Lower lobe of right lung (tissue), 2 donors: ENCODE data around the gene RXRB. TPM values are rescaled to one million over a fixed set of nuclear protein-coding genes. Genes with fewer than 3 reads are reported as not detected.

Source experiments
- ATAC-seq, 2 donors: fragments of 200-7000 bp; cut with Tn5 transposase; one replicate each; pipeline ENCODE4 v1.9.1; 2020 to 2022; ENCODE audit warnings: mild to moderate bottlenecking in 2 of 2, moderate library complexity in 2 of 2
- DNase-seq: peaks from one replicate; pipeline ENCODE4 v3.0.0-alpha.2; 2020
- H3K27ac ChIP-seq: fragments of 200-600 bp; one replicate; pipeline ENCODE4 v1.8.0; 2022
- H3K27me3 ChIP-seq: fragments of 200-600 bp; one replicate; pipeline ENCODE4 v1.8.0; 2022; ENCODE audit warnings: low read depth
- H3K36me3 ChIP-seq: fragments of 200-600 bp; one replicate; pipeline ENCODE4 v1.8.0; 2022; ENCODE audit warnings: mild to moderate bottlenecking
- H3K4me1 ChIP-seq: fragments of 200-600 bp; one replicate; pipeline ENCODE4 v1.8.0; 2022
- H3K4me3 ChIP-seq: fragments of 200-600 bp; one replicate; pipeline ENCODE4 v1.8.0; 2022; ENCODE audit warnings: mild to moderate bottlenecking
- H3K9me3 ChIP-seq: fragments of 200-600 bp; one replicate; pipeline ENCODE4 v1.8.0; 2022
- intact Hi-C: fragments of 100-400 bp; cut with DNase I; formaldehyde crosslinking; loops from one replicate; pipeline ENCODE4 v1.11.0; 2022
- total RNA-seq: library from RNA; stranded (reverse); fragmentation: NEBNext Ultra II Directional; extraction: Animal tissue kit (Norgen Biotek cat#: 25700); gene quantifications from one replicate; pipeline ENCODE4 v1.2.1, GENCODE V29; 2021
- TF ChIP-seq, protein P1 (sequence below): fragments of 200-600 bp; IDR thresholded peaks from one replicate; pipeline ENCODE4 v1.8.0; 2022; ENCODE audit warnings: antibody characterized with exemption, mild to moderate bottlenecking
- donor health status: DM: no; HTN: yes; CAD: no; lungs with severe emphysema.

The RXRB gene
- total RNA-seq, 1 donor from 2014 or later = 47.4 TPM

DNA sequence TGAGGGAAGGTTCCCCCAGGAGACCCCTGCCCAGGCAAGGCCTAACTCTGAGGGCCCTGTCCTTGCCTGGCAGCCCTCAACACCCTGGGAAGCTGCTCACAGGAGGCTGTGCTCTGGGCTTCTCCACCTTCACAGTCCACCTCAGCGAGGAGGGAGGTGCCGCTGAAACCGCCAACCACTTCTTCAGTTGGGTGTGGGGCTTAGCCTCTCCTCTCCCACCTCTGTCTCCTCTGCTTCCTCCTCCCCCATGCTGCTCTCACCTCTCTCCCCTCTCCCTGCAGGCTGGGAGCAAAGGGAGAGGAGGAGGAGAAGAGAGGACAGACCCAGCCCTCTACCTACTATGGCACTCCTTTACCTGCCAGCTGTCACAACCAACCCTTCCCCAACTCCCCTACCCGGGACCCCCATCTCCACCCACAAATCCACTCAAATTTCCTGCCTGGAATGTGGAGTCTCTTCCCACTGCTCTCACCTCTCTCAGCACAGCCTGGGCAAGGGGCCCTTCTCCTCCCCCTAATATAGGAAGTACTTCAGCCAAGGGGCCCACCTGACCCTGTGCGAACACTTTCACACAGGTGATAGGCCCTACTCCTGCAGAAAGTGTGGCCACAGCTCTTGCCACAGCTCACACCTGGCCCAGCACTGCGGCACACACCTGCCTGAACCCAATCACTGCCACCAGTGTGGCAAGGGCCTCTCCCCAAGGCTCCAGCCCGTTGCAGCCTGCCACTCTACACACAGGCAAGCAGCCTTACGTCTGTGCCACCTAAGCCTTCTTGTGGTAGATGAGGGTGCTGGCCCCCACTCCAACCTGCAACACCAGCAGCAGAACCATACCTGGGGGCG is 15.0 kb upstream of the RXRB start:
- peaks cover 6% of the 10 kb centered on the region for H3K27me3 ChIP-seq
- H3K4me1 ChIP-seq = peaks cover 15% of the 10 kb centered on the region
- DNase-seq (no peak), ATAC-seq (no peak)
- peaks cover 5% of the 10 kb centered on the region for H3K36me3 ChIP-seq
- intact Hi-C loops = no loop called here
- H3K9me3 ChIP-seq = no peaks in the 10 kb centered on the region
- H3K27ac ChIP-seq = no peak overlapping the region
- TF ChIP-seq, protein P1, sequence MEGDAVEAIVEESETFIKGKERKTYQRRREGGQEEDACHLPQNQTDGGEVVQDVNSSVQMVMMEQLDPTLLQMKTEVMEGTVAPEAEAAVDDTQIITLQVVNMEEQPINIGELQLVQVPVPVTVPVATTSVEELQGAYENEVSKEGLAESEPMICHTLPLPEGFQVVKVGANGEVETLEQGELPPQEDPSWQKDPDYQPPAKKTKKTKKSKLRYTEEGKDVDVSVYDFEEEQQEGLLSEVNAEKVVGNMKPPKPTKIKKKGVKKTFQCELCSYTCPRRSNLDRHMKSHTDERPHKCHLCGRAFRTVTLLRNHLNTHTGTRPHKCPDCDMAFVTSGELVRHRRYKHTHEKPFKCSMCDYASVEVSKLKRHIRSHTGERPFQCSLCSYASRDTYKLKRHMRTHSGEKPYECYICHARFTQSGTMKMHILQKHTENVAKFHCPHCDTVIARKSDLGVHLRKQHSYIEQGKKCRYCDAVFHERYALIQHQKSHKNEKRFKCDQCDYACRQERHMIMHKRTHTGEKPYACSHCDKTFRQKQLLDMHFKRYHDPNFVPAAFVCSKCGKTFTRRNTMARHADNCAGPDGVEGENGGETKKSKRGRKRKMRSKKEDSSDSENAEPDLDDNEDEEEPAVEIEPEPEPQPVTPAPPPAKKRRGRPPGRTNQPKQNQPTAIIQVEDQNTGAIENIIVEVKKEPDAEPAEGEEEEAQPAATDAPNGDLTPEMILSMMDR = no peak
- no peak overlapping the region for H3K4me3 ChIP-seq

DNA sequence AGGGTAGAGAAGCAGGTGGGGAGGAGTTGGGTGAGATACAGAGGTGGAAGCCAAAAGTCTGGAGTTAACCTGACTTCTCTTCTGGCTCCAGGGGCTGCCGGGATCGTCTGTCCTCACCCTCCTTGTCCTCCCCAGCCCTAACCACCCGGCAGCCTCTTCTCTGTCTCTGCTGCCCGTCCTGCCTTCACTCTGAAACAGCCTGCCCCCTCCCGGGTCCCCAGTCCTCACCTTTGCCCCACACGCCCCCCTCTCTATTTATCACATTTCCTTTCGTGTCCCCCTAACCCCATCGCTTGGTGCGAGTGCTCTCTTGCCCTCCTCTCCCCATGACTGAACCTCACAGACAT is 13.5 kb upstream of the RXRB start:
- Histone ChIP-seq H3K4me1 (peaks cover 20% of the 10 kb centered on the region), H3K36me3 (peaks cover 17% of the 10 kb centered on the region), H3K4me3 (peak overlapping the region; percentile 55), H3K27ac (no peak overlapping the region), H3K27me3 (peaks cover 6% of the 10 kb centered on the region), H3K9me3 (no peaks in the 10 kb centered on the region)
- ATAC-seq (peak in 1 of 2 donors; percentile 5), DNase-seq (no peak)
- TF ChIP-seq, protein P1 = no peak
- intact Hi-C loops = no loop called here

DNA sequence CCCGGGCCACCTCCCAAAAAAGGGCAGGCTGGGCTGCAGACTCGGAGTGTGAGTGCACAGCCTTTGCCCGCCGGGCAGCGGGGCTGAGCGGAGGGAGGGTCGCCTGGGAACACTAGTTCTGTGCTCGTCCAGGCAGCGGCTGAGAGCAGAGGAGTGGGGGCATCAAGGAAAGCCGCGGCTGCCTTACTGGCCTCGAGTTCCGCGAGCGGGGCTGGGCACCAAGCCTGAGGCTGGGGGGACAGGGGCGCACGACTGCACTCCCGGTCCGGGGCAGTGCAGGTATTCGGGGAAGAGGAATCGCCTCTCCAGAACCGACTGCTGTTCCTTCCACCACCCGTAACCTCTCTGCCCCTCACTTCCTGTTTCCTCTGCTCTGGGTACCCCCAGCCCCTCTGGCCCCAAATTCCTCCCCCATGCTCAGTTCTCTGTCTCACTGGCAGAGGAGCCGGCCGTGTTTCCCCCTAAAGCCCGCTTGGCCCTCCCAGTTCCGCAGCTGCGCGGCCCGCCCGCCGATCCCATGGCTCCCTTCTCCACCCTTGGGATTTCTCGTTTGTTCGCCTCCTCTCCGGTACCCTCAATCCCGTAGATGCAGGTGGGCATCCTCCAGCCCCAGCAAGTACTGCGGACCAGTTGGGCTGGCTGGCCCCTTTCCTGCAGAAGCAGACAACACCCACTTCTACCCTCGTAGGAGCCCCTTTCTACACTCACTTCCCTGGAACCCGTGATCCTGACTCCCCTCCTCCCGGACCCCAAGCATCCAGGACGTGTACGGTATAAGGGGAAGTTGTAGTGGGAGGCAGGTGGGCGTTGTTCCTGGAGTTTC is 12.9 kb upstream of the RXRB start:
- H3K4me3 ChIP-seq = peak overlapping the region; percentile 55
- ATAC-seq (peak; percentile 17 to 34), DNase-seq (no peak)
- intact Hi-C loops = no loop called here
- H3K9me3 ChIP-seq = no peaks in the 10 kb centered on the region
- H3K27me3 ChIP-seq = peaks cover 6% of the 10 kb centered on the region
- peaks cover 17% of the 10 kb centered on the region for H3K36me3 ChIP-seq
- TF ChIP-seq, protein P1 = no peak
- no peak overlapping the region for H3K27ac ChIP-seq
- H3K4me1 ChIP-seq = peaks cover 23% of the 10 kb centered on the region

DNA sequence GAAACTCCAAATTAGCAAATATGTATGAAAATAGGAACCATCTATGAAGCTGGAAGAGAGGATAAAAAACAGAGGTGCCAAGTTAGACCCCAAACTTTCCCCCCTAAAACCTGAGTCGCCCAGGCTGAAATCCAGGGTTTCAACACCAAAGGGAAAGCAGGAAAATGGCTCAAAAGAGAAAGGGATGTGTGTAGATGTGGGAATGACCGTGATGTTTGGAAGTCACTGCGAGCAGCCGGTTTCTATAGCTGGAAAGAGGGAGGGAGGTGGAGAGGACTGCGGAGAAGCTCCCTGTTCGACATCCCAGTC is 12.3 kb upstream of the RXRB start:
- Histone ChIP-seq H3K27me3 (peaks cover 6% of the 10 kb centered on the region), H3K36me3 (peaks cover 17% of the 10 kb centered on the region), H3K9me3 (no peaks in the 10 kb centered on the region), H3K27ac (no peak overlapping the region), H3K4me1 (peaks cover 23% of the 10 kb centered on the region), H3K4me3 (peak overlapping the region; percentile 55)
- intact Hi-C loops = no loop called here
- TF ChIP-seq, protein P1 = no peak
- ATAC-seq (no peak), DNase-seq (no peak)

DNA sequence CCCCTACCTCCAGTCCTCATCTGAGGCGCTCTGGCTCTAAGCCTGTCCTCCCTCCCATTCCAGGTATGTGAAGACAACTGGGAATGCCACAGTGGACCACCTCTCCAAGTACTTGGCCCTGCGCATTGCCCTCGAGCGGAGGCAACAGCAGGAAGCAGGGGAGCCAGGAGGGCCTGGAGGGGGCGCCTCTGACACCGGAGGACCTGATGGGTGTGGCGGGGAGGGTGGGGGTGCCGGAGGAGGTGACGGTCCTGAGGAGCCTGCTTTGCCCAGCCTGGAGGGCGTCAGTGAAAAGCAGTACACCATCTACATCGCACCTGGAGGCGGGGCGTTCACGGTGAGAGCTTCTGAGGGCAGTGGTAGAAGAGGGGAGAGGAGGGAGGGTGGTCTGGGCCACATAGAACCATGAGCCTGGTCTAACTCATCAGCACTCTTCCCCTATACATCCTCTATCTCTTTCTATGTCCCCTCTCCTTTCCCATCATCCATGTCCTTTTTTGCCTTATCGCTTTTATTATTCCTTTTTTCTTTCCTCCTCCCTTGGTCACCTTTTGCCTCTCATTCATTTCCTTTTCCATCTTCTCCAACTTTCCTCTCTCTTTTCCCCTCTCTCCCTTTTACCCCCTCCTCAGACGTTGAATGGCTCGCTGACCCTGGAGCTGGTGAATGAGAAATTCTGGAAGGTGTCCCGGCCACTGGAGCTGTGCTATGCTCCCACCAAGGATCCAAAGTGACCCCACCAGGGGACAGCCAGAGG is 11.4 kb upstream of the RXRB start:
- Histone ChIP-seq H3K4me1 (peaks cover 27% of the 10 kb centered on the region), H3K27ac (no peak overlapping the region), H3K4me3 (no peak overlapping the region), H3K27me3 (peaks cover 6% of the 10 kb centered on the region), H3K36me3 (peaks cover 17% of the 10 kb centered on the region), H3K9me3 (no peaks in the 10 kb centered on the region)
- intact Hi-C loops = no loop called here
- no peak for DNase-seq
- TF ChIP-seq, protein P1 = no peak
- ATAC-seq = no peak
